Effector CD8-positive, alpha-beta T cell (primary cell): ENCODE measurements around the gene LIMK2.

Experiments used
- DNase-seq: peaks from one replicate; lab custom pipeline; 2025; lab: John Stamatoyannopoulos, UW

The LIMK2 gene

GRCh38 chr22:31272522-31273446, 60.7 kb downstream of the LIMK2 start:
- peak; percentile 30 for DNase-seq

- DNase-seq, result no peak
Observed at GRCh38 chr22:31274017-31274416, 61.9 kb downstream of the LIMK2 start.

GRCh38 chr22:31275018-31275417, 62.9 kb downstream of the LIMK2 start:
- DNase-seq, result no peak

DNA sequence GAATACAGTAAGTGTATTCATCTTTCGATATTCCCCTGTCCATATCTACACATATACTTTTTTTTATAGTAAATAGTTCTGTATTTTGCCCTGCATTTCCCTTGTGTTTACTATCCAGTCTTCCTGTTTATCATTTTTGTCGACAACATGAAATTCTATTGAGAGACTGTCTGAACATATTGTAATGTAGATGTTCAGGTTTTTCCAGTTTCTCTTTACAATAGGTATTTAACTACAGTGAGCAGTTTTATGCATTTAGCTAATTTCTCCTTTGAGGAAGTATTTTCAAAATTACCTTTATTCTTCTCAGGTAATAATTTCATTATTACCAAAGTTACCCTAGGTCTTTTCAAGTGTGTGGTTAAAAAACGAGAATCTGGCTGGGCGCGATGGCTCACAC, 63.5 kb downstream of the LIMK2 start:
- DNase-seq, result no peak

- no peak for DNase-seq
Observed at GRCh38 chr22:31276426-31277167, 64.5 kb downstream of the LIMK2 start.

- no peak for DNase-seq
Observed at GRCh38 chr22:31277741-31278140, 65.6 kb downstream of the LIMK2 start.

DNA sequence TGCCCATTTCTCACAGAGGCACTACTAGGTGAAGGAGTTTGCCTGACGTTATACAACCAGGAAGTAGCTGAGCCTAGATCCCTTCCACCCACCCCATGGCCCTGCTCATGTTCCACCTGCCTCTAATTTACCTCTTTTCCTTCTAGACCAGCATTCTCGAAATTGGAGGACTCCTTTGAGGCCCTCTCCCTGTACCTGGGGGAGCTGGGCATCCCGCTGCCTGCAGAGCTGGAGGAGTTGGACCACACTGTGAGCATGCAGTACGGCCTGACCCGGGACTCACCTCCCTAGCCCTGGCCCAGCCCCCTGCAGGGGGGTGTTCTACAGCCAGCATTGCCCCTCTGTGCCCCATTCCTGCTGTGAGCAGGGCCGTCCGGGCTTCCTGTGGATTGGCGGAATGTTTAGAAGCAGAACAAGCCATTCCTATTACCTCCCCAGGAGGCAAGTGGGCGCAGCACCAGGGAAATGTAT, 66.1 kb downstream of the LIMK2 start:
- DNase-seq, result no peak

DNA sequence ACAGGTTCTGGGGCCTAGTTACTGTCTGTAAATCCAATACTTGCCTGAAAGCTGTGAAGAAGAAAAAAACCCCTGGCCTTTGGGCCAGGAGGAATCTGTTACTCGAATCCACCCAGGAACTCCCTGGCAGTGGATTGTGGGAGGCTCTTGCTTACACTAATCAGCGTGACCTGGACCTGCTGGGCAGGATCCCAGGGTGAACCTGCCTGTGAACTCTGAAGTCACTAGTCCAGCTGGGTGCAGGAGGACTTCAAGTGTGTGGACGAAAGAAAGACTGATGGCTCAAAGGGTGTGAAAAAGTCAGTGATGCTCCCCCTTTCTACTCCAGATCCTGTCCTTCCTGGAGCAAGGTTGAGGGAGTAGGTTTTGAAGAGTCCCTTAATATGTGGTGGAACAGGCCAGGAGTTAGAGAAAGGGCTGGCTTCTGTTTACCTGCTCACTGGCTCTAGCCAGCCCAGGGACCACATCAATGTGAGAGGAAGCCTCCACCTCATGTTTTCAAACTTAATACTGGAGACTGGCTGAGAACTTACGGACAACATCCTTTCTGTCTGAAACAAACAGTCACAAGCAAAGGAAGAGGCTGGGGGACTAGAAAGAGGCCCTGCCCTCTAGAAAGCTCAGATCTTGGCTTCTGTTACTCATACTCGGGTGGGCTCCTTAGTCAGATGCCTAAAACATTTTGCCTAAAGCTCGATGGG, 66.7 kb downstream of the LIMK2 start:
- DNase-seq, result peak; percentile 21

DNA sequence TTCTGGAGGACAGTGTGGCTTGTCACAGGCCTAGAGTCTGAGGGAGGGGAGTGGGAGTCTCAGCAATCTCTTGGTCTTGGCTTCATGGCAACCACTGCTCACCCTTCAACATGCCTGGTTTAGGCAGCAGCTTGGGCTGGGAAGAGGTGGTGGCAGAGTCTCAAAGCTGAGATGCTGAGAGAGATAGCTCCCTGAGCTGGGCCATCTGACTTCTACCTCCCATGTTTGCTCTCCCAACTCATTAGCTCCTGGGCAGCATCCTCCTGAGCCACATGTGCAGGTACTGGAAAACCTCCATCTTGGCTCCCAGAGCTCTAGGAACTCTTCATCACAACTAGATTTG, 67.2 kb downstream of the LIMK2 start:
- DNase-seq, result no peak

DNA sequence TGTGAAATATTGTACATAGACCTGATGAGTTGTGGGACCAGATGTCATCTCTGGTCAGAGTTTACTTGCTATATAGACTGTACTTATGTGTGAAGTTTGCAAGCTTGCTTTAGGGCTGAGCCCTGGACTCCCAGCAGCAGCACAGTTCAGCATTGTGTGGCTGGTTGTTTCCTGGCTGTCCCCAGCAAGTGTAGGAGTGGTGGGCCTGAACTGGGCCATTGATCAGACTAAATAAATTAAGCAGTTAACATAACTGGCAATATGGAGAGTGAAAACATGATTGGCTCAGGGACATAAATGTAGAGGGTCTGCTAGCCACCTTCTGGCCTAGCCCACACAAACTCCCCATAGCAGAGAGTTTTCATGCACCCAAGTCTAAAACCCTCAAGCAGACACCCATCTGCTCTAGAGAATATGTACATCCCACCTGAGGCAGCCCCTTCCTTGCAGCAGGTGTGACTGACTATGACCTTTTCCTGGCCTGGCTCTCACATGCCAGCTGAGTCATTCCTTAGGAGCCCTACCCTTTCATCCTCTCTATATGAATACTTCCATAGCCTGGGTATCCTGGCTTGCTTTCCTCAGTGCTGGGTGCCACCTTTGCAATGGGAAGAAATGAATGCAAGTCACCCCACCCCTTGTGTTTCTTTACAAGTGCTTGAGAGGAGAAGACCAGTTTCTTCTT, 67.9 kb downstream of the LIMK2 start:
- DNase-seq, result no peak

- no peak for DNase-seq
Observed at GRCh38 chr22:31281733-31282132, 69.6 kb downstream of the LIMK2 start.

DNA sequence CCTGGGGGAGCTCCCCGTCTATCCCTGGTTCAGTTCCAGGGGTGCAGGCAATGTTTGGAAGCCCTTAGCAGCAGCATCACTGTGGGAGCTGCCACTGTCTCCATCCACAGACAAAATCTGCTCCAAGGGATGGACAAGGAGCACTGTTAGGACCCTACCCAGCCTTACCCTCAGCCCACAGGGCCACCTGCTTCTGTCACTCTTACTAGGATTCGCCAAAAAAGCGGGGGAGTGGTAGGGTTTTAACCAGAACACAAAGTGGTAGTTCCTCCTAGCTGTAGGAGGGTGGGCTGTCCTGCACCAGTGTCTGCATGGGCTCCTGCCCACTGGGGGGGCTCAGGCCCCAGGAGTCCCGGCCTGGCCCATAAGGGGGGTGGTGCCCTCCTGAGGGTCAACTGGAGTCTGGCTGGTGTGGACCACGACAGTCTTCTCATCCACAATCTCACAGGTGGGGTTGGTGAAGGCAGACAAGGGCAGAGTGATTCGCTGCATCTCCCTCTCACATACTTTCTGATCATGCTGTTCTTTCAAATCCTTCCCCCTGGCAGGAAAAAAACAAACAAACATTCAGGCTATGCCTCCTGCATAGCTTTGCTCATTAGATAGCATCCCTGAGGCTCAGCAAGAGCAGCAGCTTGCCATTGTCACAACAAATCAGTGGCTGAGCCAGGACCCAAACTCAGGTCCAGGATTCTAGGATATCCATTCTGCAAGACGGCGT, 70.8 kb downstream of the LIMK2 start:
- no peak for DNase-seq

- DNase-seq, result no peak
Observed at GRCh38 chr22:31284281-31285155, 72.4 kb downstream of the LIMK2 start.

- peak; percentile 42 for DNase-seq
Observed at GRCh38 chr22:31286360-31287255, 74.5 kb downstream of the LIMK2 start.

- DNase-seq, result no peak
Observed at GRCh38 chr22:31287818-31288495, 75.9 kb downstream of the LIMK2 start.

DNA sequence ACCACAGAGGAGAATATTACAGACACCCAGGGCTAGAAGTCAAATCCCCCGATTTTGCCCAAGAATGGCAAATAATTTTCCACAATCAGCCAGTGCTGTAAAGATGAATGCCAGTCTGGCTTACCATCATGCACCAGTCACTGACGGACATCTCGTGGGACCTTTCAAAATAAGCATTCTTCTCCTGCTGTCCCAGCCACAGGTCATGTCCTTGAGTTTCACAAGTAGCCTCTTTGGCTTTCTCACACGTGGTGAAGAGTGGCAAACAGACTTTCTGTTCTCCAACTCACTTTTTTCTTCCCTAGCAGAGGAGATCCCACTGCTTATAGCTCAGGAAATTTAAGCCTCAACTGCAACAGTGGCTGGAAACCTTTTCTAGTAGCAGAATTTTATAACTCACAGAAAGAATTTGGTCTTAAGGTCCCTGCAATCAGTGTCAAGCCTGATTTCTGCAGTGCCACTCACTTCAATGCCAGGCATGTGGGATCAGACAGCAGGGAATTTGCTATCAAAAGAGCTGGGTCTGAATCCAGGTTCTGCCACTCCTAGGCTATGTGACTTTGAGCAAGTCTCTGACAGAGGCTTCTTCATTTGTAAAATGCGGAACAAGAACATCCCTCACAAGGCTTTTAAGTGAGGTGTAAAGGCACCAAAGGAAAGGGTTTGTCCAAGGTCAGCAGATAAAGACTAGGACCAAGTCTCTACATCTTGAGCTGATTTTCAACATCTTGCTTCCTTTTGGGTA, 76.6 kb downstream of the LIMK2 start:
- DNase-seq, result no peak

DNA sequence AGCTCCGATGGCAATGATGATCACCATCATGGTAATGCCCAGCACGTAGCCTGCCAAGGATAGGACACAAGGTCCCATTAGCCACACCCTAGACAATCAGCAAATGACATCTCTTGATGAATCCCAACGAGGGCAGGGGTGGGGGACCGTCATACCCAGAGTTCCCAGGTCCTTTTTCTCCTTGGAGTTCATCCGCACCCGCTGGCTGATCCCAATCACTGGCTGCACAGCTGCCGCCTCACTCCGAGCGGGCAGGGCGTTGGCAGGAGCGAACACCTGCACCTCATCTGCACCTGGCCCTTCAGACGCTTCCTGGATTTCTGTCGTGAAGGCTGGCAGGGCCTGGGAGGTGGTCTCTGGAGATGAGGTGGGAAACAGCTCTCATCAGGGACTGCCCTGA, 77.2 kb downstream of the LIMK2 start:
- no peak for DNase-seq
